K562 (cell line): Measurements from ENCODE around the gene GYS1. TPM values are rescaled to one million over a fixed set of nuclear protein-coding genes. Genes with fewer than 3 reads are reported as not detected.
A peak's percentile ranks its signal among the peaks of the same experiment; 100 is the strongest.

Experiments
- CAMTA2 ChIP-seq: fragments of 250-450 bp; sonication (Bioruptor Pico); conservative IDR thresholded peaks from 2 replicates; pipeline ENCODE4 v1.5.1; 2022
- ELK1 ChIP-seq: sonication (generic); formaldehyde crosslinking; IDR thresholded peaks from 2 replicates; pipeline ENCODE4 v1.8.1; 2022; ENCODE audit warnings: missing genetic modification reagents
- HSF4 ChIP-seq: fragments of 250-450 bp; sonication (Bioruptor Pico); IDR thresholded peaks from 2 replicates; pipeline ENCODE4 v2.1.2; 2022; ENCODE audit warnings: mild to moderate bottlenecking, moderate library complexity, borderline replicate concordance
- IRF2 ChIP-seq: sonication (generic); formaldehyde crosslinking; IDR thresholded peaks from 2 replicates; pipeline ENCODE4 v1.8.1; 2022; ENCODE audit warnings: mild to moderate bottlenecking, missing genetic modification reagents
- MEF2D ChIP-seq: conservative IDR thresholded peaks from 2 replicates; pipeline ENCODE4 v1.6.1; 2016; ENCODE audit warnings: low read depth, missing genetic modification characterization, missing compliant biosample characterization
- MGA ChIP-seq: fragments of 450-650 bp; IDR thresholded peaks from 2 replicates; pipeline ENCODE4 v1.6.1; 2016; ENCODE audit warnings: mild to moderate bottlenecking, moderate library complexity
- NFATC3 ChIP-seq: fragments of 450-650 bp; IDR thresholded peaks from 2 replicates; pipeline ENCODE4 v1.6.1; 2017; ENCODE audit warnings: mild to moderate bottlenecking
- NRF1 ChIP-seq, 2 experiments: fragments of 450-650 bp; IDR thresholded peaks in 1 of 2; conservative IDR thresholded peaks in 1 of 2; 2 replicates each; pipeline ENCODE4 v1.6.1; 2014; ENCODE audit warnings: mild to moderate bottlenecking in 2 of 2
- SAFB2 ChIP-seq: fragments of 200-400 bp; formaldehyde crosslinking; IDR thresholded peaks from 2 replicates; pipeline ENCODE4 v1.6.1; 2018; ENCODE audit warnings: borderline replicate concordance, low read length, low read depth, moderate library complexity; ENCODE audit not compliant: severe bottlenecking
- ZBTB26 ChIP-seq: fragments of 450-650 bp; formaldehyde crosslinking; IDR thresholded peaks from 2 replicates; pipeline ENCODE4 v1.4.0; 2022; ENCODE audit warnings: missing genetic modification characterization
- ZNF41 ChIP-seq: fragments of 250-450 bp; sonication (Bioruptor Pico); conservative IDR thresholded peaks from 2 replicates; pipeline ENCODE4 v1.4.0; 2020; ENCODE audit warnings: mild to moderate bottlenecking
- ZNF444 ChIP-seq: fragments of 250-450 bp; sonication (Bioruptor Pico); IDR thresholded peaks from 2 replicates; pipeline ENCODE4 v1.4.0; 2020; ENCODE audit warnings: mild to moderate bottlenecking, moderate library complexity
- ZNF76 ChIP-seq: fragments of 250-450 bp; sonication (Bioruptor Pico); IDR thresholded peaks from 2 replicates; pipeline ENCODE4 v1.4.0; 2020; ENCODE audit warnings: mild to moderate bottlenecking, moderate library complexity, borderline replicate concordance
- ZNF780A ChIP-seq: fragments of 250-450 bp; sonication (Bioruptor Pico); IDR thresholded peaks from 2 replicates; pipeline ENCODE4 v1.5.0; 2021; ENCODE audit warnings: mild to moderate bottlenecking
- polyA plus RNA-seq, 8 experiments: library from polyadenylated mRNA; depleted of rRNA in 4 of 8; stranded (reverse) in 5 of 8; unstranded in 3 of 8; fragments of >200 nt; fragmentation: Nextera tagmentation in 2 of 8; fragmentation: Illumina TruSeq in 1 of 8; extraction: Ambion mirVana in 2 of 8; extraction: Trizol in 1 of 8; gene quantifications; 2 replicates each; pipeline versions ENCODE4 v1.2.1 to v1.2.3, GENCODE V29; 2011 to 2014; ENCODE audit warnings: inconsistent platforms in 1 of 8, missing spikeins in 1 of 8
- total RNA-seq, 7 experiments: library from RNA; depleted of rRNA in 6 of 7; stranded (reverse); fragments of >200 nt in 6 of 7; fragmentation: Illumina TruSeq in 2 of 7; extraction: Trizol in 2 of 7; gene quantifications; 2 replicates each; pipeline versions ENCODE4 v1.2.1 to v1.2.3, GENCODE V29; 2011 to 2021; ENCODE audit warnings: low replicate concordance in 1 of 7

The GYS1 gene
- total and polyA plus RNA-seq, 9 of the 15 experiments (the other 6 are each of a cell fraction or from before 2014, with no cell fraction given), result 1.9 to 31.1 (median 15.2) TPM

GRCh38 chr19:48965040-48965805, 27.9 kb downstream of the GYS1 start, which contains the start of gene FTL (continued):
- TF ChIP-seq ZBTB26, result peak; percentile 89
- no peak for TF ChIP-seq SAFB2
- TF ChIP-seq MGA, result peak; percentile 3; the same call in 1 of the 2 replicates
- no peak for TF ChIP-seq ZNF76 (CRISPR knock-in tag)
- no peak for TF ChIP-seq ZNF41 (CRISPR knock-in tag)
- TF ChIP-seq ELK1 (CRISPR knock-in tag), result no peak
- TF ChIP-seq HSF4 (CRISPR knock-in tag), result no peak
- 0 out of 2 replicates have a peak, but pooled peaks have one; percentile 53 for TF ChIP-seq MEF2D (tag)
- peak; percentile 36; the same call in 1 of the 2 replicates for TF ChIP-seq IRF2 (CRISPR knock-in tag)
- no peak for TF ChIP-seq ZNF444 (CRISPR knock-in tag)
- TF ChIP-seq NFATC3, result 0 out of 2 replicates have a peak, but pooled peaks have one; percentile 27
- no peak for TF ChIP-seq ZNF780A (CRISPR knock-in tag)
- no peak for TF ChIP-seq CAMTA2
- TF ChIP-seq NRF1 (conservative IDR thresholded peaks at IDR 0.05 in 1 of 2, IDR thresholded peaks at IDR 0.05 in 1 of 2), result peak; percentile 73 to 78
